ENCODE results near the gene NAPSA.
"Not testable (repeated sequence)": the region's sequence is repeated elsewhere in the genome, so short reads cannot be mapped to it uniquely, and the experiment has no call there.

Gene NAPSA

DNA sequence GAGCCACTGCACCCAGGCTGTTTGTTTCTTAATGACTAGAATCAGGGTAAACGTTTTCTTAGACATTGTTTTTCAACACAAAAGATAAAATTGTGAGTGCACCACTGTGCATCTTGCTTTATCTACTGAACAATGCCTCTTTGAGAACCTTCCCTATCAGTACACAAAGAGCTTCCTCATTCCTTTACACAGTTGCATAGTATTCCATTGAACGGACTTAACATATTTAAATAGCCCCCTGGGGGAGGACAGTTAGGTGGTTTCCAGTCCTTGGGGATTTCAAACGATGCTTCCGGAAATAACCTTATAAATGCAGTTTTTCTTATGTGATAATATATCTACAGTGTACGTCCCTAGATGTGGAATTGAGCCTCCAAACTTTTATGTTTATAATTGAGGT lies 27.3 kb upstream of the NAPSA start:
- peaks cover 5% of the 10 kb centered on the region for H3K4me1 Mint-ChIP-seq
- peaks cover 85% of the 10 kb centered on the region for H3K36me3 Mint-ChIP-seq
- no peak overlapping the region for H3K4me3 Mint-ChIP-seq
- ATAC-seq, result no peak
- H3K9me3 Mint-ChIP-seq, result no peaks in the 10 kb centered on the region
- H3K27ac Mint-ChIP-seq, result no peak overlapping the region
- DNase-seq (ENCODE audit: low spot score in 2 of 2), result no peak

DNA sequence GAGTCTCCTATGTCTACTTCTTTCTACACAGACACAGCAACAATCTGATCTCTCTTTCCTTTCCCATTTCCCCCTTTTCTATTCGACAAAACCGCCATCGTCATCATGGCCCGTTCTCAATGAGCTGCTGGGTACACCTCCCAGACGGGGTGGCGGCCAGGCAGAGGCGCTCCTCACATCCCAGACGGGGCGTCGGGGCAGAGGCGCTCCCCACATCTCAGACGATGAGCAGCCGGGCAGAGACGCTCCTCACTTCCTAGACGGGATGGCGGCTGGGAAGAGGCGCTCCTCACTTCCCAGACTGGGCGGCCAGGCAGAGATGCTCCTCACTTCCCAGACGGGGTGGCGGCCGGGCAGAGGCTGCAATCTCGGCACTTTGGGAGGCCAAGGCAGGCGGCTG lies 25.5 kb upstream of the NAPSA start:
- not testable (repeated sequence) for H3K4me3 Mint-ChIP-seq; ATAC-seq; H3K27ac Mint-ChIP-seq; H3K9me3 Mint-ChIP-seq; H3K4me1 Mint-ChIP-seq; DNase-seq (ENCODE audit: low spot score in 2 of 2)
- H3K36me3 Mint-ChIP-seq, result peaks cover 86% of the 10 kb centered on the region

DNA sequence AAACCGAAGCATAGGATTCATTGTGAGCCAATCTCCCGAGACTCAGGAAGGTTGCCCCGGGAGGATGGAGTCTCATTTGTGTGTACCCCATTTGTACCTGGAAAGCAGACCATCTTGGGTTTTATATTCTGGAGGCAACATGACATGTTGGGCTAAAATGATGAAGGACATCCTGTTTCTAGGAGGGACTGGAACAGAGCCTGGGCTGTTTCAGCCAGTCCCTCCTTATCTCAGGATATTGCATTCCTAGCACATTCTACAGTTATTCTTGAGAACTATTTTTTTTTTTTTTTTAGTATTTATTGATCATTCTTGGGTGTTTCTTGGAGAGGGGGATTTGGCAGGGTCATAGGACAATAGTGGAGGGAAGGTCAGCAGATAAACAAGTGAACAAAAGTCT lies 24.9 kb upstream of the NAPSA start:
- peaks cover 86% of the 10 kb centered on the region for H3K36me3 Mint-ChIP-seq
- not testable (repeated sequence) for H3K9me3 Mint-ChIP-seq; DNase-seq (ENCODE audit: low spot score in 2 of 2); H3K27ac Mint-ChIP-seq; H3K4me3 Mint-ChIP-seq; ATAC-seq
- H3K4me1 Mint-ChIP-seq, result peaks cover 15% of the 10 kb centered on the region

DNA sequence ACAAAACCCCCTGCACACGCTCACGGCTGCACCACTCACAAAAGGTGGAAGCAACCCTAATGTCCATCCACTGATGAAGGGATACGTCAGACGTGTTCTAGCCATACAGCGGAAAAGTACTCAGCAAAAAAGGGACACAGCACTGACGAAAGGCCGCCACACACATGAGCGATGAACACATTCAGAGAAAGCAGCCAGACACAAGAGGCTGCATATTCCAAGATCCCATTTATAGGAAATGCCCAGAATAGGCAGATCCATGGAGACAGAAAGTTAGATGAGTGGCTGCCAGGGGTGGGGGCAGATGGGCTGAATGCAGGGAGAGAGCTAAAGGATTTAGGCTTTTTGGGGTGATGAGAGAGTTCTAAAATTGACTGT lies 22.4 kb upstream of the NAPSA start:
- H3K4me1 Mint-ChIP-seq, result peaks cover 39% of the 10 kb centered on the region
- H3K4me3 Mint-ChIP-seq, result no peak overlapping the region
- H3K9me3 Mint-ChIP-seq, result no peaks in the 10 kb centered on the region
- DNase-seq (ENCODE audit: low spot score in 2 of 2) (no peak), ATAC-seq (no peak)
- H3K27ac Mint-ChIP-seq, result peak overlapping the region; percentile 65
- H3K36me3 Mint-ChIP-seq, result peaks cover 88% of the 10 kb centered on the region

DNA sequence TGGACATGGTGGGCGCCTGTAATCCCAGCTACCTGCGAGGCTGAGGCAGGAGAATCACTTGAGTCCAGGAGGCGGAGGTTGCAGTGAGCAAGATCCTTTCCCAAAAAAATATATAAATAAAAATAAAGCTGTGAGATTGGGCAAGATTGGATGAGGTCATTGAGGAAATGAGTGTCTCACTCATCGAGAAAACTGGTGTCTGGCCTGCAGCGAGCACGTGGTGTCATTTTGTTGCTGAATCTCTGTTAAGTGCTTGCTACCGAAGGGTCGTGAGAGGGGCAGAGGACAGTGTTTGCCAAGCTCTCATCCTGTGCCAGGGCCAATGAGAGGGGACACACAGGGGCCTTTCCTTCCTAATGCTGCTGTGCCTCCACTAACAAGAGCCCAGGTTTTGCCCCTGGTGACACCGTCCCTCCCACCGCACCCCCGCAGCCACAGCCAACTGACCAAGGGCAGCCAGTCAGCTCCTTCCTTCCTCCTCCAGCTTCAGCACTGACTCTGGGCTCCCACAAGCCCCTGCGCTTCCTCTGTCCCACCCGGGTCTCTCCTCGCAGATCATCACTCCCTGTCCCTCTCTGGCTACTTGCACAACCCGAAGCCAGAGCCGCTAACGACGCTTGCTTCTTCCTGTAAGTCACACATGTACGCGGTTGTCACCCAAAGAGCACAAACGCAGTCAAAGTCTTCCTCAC lies 21.9 kb upstream of the NAPSA start:
- Mint-ChIP-seq H3K27ac (peak overlapping the region; percentile 65), H3K4me1 (peaks cover 39% of the 10 kb centered on the region), H3K4me3 (no peak overlapping the region), H3K36me3 (peaks cover 85% of the 10 kb centered on the region), H3K9me3 (no peaks in the 10 kb centered on the region)
- no peak for ATAC-seq
- DNase-seq (ENCODE audit: low spot score in 2 of 2), result no peak

DNA sequence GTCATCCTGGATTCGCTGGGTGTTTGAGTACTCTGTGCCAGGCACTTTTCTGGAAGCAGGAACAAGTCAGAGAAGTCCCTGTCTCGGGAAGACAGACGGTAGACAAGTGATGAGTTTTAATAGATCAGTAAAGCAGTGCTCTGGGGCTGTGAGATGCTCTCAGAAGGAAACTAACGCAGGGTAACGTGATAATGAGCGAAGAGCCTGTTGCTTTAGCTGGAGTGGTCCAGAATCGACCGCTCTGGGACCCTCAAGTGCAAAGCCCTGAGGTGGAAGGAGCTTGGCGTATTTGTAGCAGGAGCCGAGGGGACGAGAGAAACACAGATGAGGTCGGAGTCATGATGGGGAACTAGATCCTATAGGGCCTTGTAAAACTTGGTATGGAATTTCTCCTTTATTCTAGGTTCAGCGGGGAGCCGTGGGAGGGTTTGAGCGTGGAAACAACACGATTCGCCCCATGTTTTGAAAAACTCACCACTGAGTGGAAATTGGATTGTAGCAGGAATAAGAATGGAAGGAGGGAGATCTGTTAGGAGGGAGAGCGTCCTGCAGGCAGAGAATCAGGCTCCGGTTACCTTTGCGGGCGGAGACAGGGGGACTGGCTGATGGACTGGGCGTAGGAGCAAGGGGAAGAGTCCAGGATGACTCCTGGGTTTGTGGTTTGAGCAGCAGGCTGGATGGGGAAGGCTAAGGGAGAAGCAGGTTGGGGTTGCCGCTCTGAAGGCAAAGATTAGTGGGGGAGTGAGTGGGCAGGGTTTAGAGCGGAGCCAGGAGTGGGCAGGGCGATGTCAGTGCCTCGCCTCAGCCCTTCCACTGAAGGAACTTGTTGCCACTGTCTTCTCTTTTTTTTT lies 19.5 kb upstream of the NAPSA start:
- Mint-ChIP-seq H3K27ac (peak overlapping the region; percentile 99), H3K4me3 (peak overlapping the region; percentile 99), H3K4me1 (peaks cover 51% of the 10 kb centered on the region), H3K36me3 (peaks cover 88% of the 10 kb centered on the region), H3K9me3 (no peaks in the 10 kb centered on the region)
- DNase-seq (ENCODE audit: low spot score in 2 of 2), result no peak
- peak; percentile 2 for ATAC-seq

DNA sequence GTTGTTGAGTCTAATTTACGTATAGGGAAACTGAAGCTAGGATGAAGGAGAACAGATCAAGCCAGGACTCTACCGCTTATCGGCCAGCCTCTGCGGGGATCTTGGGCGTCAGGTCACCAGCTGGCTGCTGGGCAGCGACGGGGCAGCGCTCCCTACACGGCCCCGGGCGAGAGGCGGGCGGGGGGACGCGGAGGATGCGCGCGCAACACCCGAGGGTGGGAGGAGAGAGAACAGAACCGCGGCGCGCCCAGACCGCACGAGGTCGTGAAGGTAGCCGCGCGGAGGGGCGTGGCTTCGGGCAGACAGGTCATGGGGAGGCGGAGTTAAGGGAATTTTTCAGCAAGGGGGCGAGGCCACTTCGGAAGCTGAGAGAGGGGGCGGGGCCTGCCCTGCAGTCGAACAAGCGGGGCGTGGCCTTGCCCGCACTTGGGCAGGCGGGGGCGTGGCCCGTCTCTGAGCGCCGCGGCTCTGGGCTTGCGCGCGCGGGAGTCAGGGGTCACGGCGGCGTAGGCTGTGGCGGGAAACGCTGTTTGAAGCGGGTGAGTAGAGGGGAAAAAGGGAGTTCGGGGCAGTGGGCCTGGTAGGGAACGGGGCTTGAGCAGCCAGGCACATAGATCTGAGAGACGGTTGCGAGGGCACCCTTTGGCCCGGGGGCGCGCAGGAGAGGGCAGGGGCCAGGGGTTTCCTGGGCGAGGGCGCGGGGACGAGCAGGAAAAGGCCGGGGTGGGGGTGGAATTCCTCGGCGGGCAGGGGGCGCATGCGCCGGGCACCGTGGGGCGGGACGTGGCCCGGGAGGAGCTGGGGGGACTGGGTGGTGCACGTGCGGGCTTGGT lies 18.6 kb upstream of the NAPSA start, which contains the start of gene POLD1:
POLD1 (plus strand) TSS at position 496 of the 833 bp plus-strand sequence. CDS start 14,505 bp downstream, outside the sequence.
- H3K36me3 Mint-ChIP-seq, result peaks cover 88% of the 10 kb centered on the region
- H3K9me3 Mint-ChIP-seq, result no peaks in the 10 kb centered on the region
- H3K27ac Mint-ChIP-seq, result peak within 1 kb of the TSS; percentile 99
- peak within 1 kb of the TSS; percentile 99 for H3K4me3 Mint-ChIP-seq
- peak; percentile 96 to 99 for DNase-seq (ENCODE audit: low spot score in 2 of 2)
- peaks cover 59% of the 10 kb centered on the region for H3K4me1 Mint-ChIP-seq
- peak; percentile 87 for ATAC-seq

DNA sequence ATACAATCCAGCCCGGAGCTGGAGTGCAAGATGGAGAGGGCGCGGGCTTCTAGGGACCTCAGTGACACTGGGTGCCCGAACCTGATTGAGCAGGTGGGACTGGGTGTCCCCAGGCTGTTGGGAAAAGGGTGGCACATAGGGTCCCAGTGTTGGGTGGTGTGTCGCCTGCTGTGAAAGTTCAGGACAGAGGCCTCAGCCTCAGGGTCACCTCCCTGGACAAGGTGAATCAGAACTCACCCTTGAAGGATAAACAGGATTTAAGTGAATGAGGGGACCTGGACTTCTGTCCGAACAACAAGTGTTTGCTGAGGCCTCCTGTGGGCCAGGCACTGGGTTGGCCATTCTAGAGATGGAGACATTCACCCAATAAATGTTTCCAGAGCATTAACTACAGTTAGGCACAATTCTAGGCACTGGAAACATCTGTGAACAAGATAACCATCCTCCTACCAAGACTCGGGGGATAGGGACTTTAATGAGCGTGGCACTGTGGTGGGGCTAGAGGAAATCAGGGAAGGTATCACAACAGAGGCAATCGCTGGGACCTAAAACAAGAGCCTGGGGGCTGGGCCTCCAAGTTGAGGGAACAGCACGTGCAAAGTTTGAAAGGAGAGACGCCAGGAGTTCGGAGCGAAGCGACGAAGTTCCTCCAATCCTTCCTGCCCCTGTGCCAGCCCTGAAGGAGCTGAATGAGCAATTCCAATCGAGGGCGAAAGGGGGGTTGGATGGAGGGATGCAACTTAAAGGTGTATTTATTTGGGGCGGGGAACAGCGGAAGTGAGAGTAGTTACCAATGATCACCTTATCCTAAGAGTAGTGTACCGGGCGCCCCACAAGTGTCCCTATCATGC lies 17.8 kb upstream of the NAPSA start:
- H3K4me1 Mint-ChIP-seq, result peaks cover 63% of the 10 kb centered on the region
- no peak for ATAC-seq

DNA sequence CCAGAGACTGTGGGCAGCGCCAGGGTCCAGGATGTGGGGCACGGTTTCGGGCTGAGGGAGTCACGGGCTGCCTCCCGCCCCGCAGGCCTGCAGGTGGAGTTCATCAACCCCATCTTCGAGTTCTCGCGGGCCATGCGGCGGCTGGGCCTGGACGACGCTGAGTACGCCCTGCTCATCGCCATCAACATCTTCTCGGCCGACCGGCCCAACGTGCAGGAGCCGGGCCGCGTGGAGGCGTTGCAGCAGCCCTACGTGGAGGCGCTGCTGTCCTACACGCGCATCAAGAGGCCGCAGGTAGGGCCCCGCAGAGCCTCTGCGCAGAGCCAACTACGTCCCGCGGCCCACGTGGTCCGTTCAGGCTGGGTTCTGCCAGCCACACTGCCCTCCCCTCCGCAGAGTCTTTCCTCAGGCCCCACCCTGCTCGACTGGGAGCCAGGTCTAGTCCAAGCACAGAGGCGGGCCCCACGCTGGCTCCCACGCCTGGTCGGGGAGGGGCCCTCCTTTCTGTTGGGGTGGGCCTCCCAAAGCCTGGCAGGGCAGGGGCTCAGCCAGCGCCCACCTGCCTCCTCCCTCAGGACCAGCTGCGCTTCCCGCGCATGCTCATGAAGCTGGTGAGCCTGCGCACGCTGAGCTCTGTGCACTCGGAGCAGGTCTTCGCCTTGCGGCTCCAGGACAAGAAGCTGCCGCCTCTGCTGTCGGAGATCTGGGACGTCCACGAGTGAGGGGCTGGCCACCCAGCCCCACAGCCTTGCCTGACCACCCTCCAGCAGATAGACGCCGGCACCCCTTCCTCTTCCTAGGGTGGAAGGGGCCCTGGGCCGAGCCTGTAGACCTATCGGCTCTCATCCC lies 16.7 kb upstream of the NAPSA start:
- H3K27ac Mint-ChIP-seq, result no peak overlapping the region
- no peak overlapping the region for H3K4me3 Mint-ChIP-seq
- no peak for DNase-seq (ENCODE audit: low spot score in 2 of 2)
- ATAC-seq, result no peak
- peaks cover 91% of the 10 kb centered on the region for H3K36me3 Mint-ChIP-seq
- H3K9me3 Mint-ChIP-seq, result no peaks in the 10 kb centered on the region
- peaks cover 66% of the 10 kb centered on the region for H3K4me1 Mint-ChIP-seq

More for the DNA sequence above, 17.8 kb upstream of the NAPSA start:
- Mint-ChIP-seq H3K27ac (peak overlapping the region; percentile 99), H3K4me3 (peak overlapping the region; percentile 99), H3K36me3 (peaks cover 88% of the 10 kb centered on the region), H3K9me3 (no peaks in the 10 kb centered on the region)
- DNase-seq (ENCODE audit: low spot score in 2 of 2), result no peak

DNA sequence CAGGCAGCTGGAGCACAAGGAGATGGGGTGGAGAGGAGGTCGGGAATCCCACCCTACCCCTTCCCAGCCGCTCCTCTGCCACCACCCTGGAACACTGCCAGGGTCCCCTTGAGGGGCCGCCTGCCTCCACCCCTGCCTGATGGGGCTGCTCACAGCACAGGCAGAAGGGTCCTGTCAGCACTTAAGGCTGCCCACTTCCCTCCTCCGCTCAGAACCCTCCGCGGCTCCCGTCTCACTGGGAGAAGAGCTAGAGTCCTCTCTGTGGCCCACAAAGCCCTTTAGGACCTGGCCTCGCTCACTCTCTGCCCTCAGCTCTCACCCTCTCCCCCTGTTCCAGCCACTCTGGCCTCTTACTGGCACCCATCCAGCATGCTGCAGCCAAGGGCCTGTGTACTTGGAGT lies 15.3 kb upstream of the NAPSA start:
- H3K27ac Mint-ChIP-seq, result peak overlapping the region; percentile 71
- H3K4me1 Mint-ChIP-seq, result peaks cover 74% of the 10 kb centered on the region
- H3K9me3 Mint-ChIP-seq, result no peaks in the 10 kb centered on the region
- no peak overlapping the region for H3K4me3 Mint-ChIP-seq
- DNase-seq (ENCODE audit: low spot score in 2 of 2), result no peak
- peaks cover 90% of the 10 kb centered on the region for H3K36me3 Mint-ChIP-seq
- ATAC-seq, result no peak

DNA sequence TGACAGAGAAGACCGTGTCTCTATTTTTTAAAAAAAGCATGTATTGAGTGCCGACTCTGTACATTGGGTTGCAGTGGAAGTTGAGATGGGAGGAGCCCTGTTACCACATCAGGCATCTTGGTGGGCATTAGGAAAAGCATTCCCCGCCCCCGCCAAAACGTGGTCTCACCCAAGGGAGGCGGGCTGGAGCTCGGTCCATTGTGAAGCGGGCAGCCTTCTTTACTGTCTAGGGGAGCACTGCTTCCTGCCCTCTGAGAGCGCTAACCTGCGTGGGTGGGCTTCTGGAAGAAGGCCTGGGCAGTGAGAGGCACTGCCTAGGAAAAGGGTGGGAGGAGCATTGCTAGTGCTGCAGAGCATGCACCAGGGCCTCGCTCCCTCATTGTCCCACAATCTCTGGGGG lies 14.7 kb upstream of the NAPSA start:
- Mint-ChIP-seq H3K27ac (no peak overlapping the region), H3K9me3 (no peaks in the 10 kb centered on the region), H3K4me3 (no peak overlapping the region), H3K4me1 (peaks cover 68% of the 10 kb centered on the region), H3K36me3 (peaks cover 84% of the 10 kb centered on the region)
- ATAC-seq (no peak), DNase-seq (ENCODE audit: low spot score in 2 of 2) (no peak)

DNA sequence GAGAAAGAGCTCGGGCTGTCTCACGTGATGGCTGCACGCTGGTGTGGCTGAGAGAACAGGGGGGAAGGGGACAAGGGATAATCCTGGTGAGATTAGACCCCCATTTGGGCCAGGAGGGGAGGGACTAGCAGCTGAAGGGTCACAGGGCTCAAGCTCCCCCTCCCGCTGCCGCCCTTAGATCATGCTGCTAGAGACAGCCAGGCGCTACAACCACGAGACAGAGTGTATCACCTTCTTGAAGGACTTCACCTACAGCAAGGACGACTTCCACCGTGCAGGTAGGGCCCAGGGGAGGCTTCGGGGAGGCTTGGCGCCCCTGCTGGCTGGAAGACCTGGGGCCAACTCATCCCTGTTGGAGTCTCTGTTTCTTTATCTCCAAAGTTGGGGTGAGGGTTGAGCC lies 14.2 kb upstream of the NAPSA start:
- Mint-ChIP-seq H3K4me1 (peaks cover 62% of the 10 kb centered on the region), H3K36me3 (peaks cover 79% of the 10 kb centered on the region), H3K4me3 (no peak overlapping the region), H3K27ac (no peak overlapping the region), H3K9me3 (no peaks in the 10 kb centered on the region)
- DNase-seq (ENCODE audit: low spot score in 2 of 2), result no peak
- no peak for ATAC-seq

DNA sequence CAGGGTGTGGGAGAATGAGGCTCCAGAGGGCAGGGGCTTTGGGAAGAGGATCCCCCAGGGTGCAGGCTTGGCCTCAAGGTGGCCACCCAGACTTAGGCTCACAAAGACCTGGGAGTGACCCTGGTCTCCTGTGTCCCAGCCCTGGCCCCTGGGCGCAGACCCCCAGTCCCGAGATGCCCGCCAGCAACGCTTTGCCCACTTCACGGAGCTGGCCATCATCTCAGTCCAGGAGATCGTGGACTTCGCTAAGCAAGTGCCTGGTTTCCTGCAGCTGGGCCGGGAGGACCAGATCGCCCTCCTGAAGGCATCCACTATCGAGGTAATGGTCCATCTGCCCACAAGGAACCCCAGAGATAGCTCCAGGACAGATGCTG lies 13.4 kb upstream of the NAPSA start:
- Mint-ChIP-seq H3K4me3 (no peak overlapping the region), H3K4me1 (peaks cover 55% of the 10 kb centered on the region), H3K9me3 (no peaks in the 10 kb centered on the region), H3K36me3 (peaks cover 71% of the 10 kb centered on the region), H3K27ac (no peak overlapping the region)
- ATAC-seq, result no peak
- DNase-seq (ENCODE audit: low spot score in 2 of 2), result no peak

Data from stimulated activated effector memory CD8-positive, alpha-beta T cell treated with anti-CD3 and anti-CD28 coated beads, Interleukin-12 subunit alpha, Interleukin-12 subunit beta, amount 100 ng/mL, for 72 hours (primary cell).